HCT116 (cell line): ENCODE measurements around the gene XRCC2. TPM values are rescaled to one million over a fixed set of nuclear protein-coding genes. Genes with fewer than 3 reads are reported as not detected.
A peak's percentile ranks its signal among the peaks of the same experiment; 100 is the strongest.

Experiments
- ATAC-seq: fragments of 200-7000 bp; cut with Tn5 transposase; 2 replicates; pipeline ENCODE4 v1.9.1; 2020; ENCODE audit warnings: mild to moderate bottlenecking, moderate library complexity
- BruUV-seq: library from RNA; stranded (reverse); fragments of 400-500 nt; replicated peaks from 2 replicates; lab custom pipeline; 2021; lab: Mats Ljungman, UMichigan
- CTCF ChIA-PET: fragments of 300-600 bp; sonication (Branson Sonifier 250); formaldehyde crosslinking; loops from one replicate; lab custom pipeline; 2021; ENCODE audit warnings: antibody characterized with exemption; lab: Charles Lee
- POLR2A ChIA-PET: fragments of 300-600, 350-600 bp; sonication (Branson Sonifier 250); formaldehyde crosslinking; loops from one replicate; lab custom pipeline; 2021; ENCODE audit warnings: antibody characterized with exemption; lab: Charles Lee
- RAD21 ChIA-PET, 2 experiments: fragments of 300-600 bp; sonication (Branson Sonifier 250); formaldehyde crosslinking; loops; one replicate each; lab custom pipeline; 2023; ENCODE audit warnings: low total read pairs in 2 of 2; ENCODE audit not compliant: uncharacterized antibody in 2 of 2, unreplicated experiment in 2 of 2, low non-redundant PET in 1 of 2; lab: Charles Lee
- DNase-seq: peaks from one replicate; pipeline ENCODE4 v3.0.0-alpha.2; 2010; ENCODE audit warnings: low read depth, low spot score
- H2AFZ ChIP-seq: fragments of 200-600 bp; shearing (Covaris generic), sonication (generic); 2 replicates; pipeline ENCODE4 v1.6.1; 2017; ENCODE audit warnings: low read depth, mixed run types, mixed read lengths, antibody characterized with exemption, low read length; ENCODE audit not compliant: poor library complexity, severe bottlenecking
- H3K27ac ChIP-seq: 2 replicates; pipeline ENCODE4 v1.5.1; 2012; ENCODE audit warnings: low read depth, low read length
- H3K27me3 ChIP-seq: fragments of 200-600 bp; sonication (generic); 2 replicates; pipeline ENCODE4 v1.6.1; 2016; ENCODE audit warnings: mixed run types, low read length, mixed read lengths; ENCODE audit not compliant: insufficient read depth
- H3K36me3 ChIP-seq, 2 experiments: fragments of 200-500 bp in 1 of 2; fragments of 200-600 bp in 1 of 2; sonication (Bioruptor generic) in 1 of 2; sonication (generic) in 1 of 2; 2 replicates each; pipeline versions ENCODE4 v1.5.1 to v1.6.1; 2014 to 2016; ENCODE audit warnings: low read length in 2 of 2, inconsistent platforms in 1 of 2, mixed read lengths in 1 of 2, mixed run types in 1 of 2; ENCODE audit not compliant: insufficient read depth in 2 of 2, control insufficient read depth in 1 of 2
- H3K4me1 ChIP-seq, 2 experiments: fragments of 200-600 bp in 1 of 2; sonication (generic) in 1 of 2; 2 replicates each; pipeline versions ENCODE4 v1.5.1 to v1.6.1; 2012 to 2017; ENCODE audit warnings: low read length in 2 of 2, inconsistent platforms in 1 of 2, mild to moderate bottlenecking in 1 of 2, mixed read lengths in 1 of 2, mixed run types in 1 of 2, moderate library complexity in 1 of 2; ENCODE audit not compliant: insufficient read depth in 2 of 2, control insufficient read depth in 1 of 2
- H3K4me2 ChIP-seq: fragments of 200-600 bp; sonication (generic); 2 replicates; pipeline ENCODE4 v1.6.1; 2017; ENCODE audit warnings: mixed run types, low read length, mixed read lengths
- H3K4me3 ChIP-seq, 2 experiments: fragments of 200-600 bp in 1 of 2; sonication (generic) in 1 of 2; replicated peaks in 1 of 2; 2 replicates each; pipeline ENCODE4 v1.5.1; 2011 to 2016; ENCODE audit warnings: low read length in 2 of 2, control low read depth in 1 of 2, low read depth in 1 of 2, mild to moderate bottlenecking in 1 of 2, mixed read lengths in 1 of 2, mixed run types in 1 of 2
- H3K79me2 ChIP-seq: fragments of 200-600 bp; sonication (generic); 2 replicates; pipeline ENCODE4 v1.6.1; 2017; ENCODE audit warnings: mild to moderate bottlenecking, mixed run types, low read length, moderate library complexity, mixed read lengths; ENCODE audit not compliant: insufficient read depth
- H3K9ac ChIP-seq: fragments of 200-600 bp; sonication (generic); 2 replicates; pipeline ENCODE4 v1.6.1; 2016; ENCODE audit warnings: low read length, mixed read lengths
- H3K9me2 ChIP-seq: fragments of 200-600 bp; sonication (generic), shearing (Covaris generic); 2 replicates; pipeline ENCODE4 v1.6.1; 2017; ENCODE audit warnings: mixed run types, mild to moderate bottlenecking, moderate library complexity; ENCODE audit not compliant: insufficient read depth
- H3K9me3 ChIP-seq, 2 experiments: fragments of 200-500 bp in 1 of 2; fragments of 200-600 bp in 1 of 2; sonication (Bioruptor generic) in 1 of 2; sonication (generic) in 1 of 2; 2 replicates each; pipeline ENCODE4 v1.6.1; 2014 to 2017; ENCODE audit warnings: low read length in 2 of 2, mixed read lengths in 2 of 2, inconsistent platforms in 1 of 2, low read depth in 1 of 2, mild to moderate bottlenecking in 1 of 2, mixed run types in 1 of 2, moderate library complexity in 1 of 2; ENCODE audit not compliant: control insufficient read depth in 1 of 2, insufficient read depth in 1 of 2
- H4K20me1 ChIP-seq: fragments of 200-600 bp; sonication (generic), shearing (Covaris generic); 2 replicates; pipeline ENCODE4 v1.6.1; 2017; ENCODE audit warnings: mixed run types, mild to moderate bottlenecking, moderate library complexity; ENCODE audit not compliant: insufficient read depth
- ATF3 ChIP-seq: IDR thresholded peaks from 2 replicates; pipeline ENCODE4 v1.6.1; 2012
- CBX3 ChIP-seq: IDR thresholded peaks from 2 replicates; pipeline ENCODE4 v1.6.1; 2012; ENCODE audit warnings: low read depth
- CEBPB ChIP-seq: IDR thresholded peaks from 2 replicates; pipeline ENCODE4 v1.6.1; 2012; ENCODE audit warnings: low read depth
- CTCF ChIP-seq, 3 experiments: fragments of 200-600 bp in 1 of 3; sonication (generic) in 1 of 3; IDR thresholded peaks in 2 of 3; conservative IDR thresholded peaks in 1 of 3; 2 replicates each; pipeline ENCODE4 v1.5.1; 2012 to 2017; ENCODE audit warnings: low read depth in 2 of 3, low read length in 2 of 3, antibody characterized with exemption in 1 of 3, borderline replicate concordance in 1 of 3, control low read depth in 1 of 3, mild to moderate bottlenecking in 1 of 3, mixed read lengths in 1 of 3, mixed run types in 1 of 3, moderate library complexity in 1 of 3; ENCODE audit not compliant: insufficient read depth in 1 of 3
- EGR1 ChIP-seq: IDR thresholded peaks from 2 replicates; pipeline ENCODE4 v1.6.1; 2012; ENCODE audit warnings: low read depth
- EZH2 ChIP-seq: fragments of 200-600 bp; sonication (generic); IDR thresholded peaks from 2 replicates; pipeline ENCODE4 v1.6.1; 2017; ENCODE audit warnings: antibody characterized with exemption, mixed run types
- FOSL1 ChIP-seq: IDR thresholded peaks from 2 replicates; pipeline ENCODE4 v1.6.1; 2012; ENCODE audit warnings: low read depth
- JUND ChIP-seq: IDR thresholded peaks from 2 replicates; pipeline ENCODE4 v1.6.1; 2012
- SP1 ChIP-seq: IDR thresholded peaks from 2 replicates; pipeline ENCODE4 v1.6.1; 2012; ENCODE audit warnings: low read depth
- SRF ChIP-seq: IDR thresholded peaks from 2 replicates; pipeline ENCODE4 v1.6.1; 2012; ENCODE audit warnings: low read depth
- YY1 ChIP-seq: IDR thresholded peaks from 2 replicates; pipeline ENCODE4 v1.6.1; 2011; ENCODE audit warnings: low read length, low read depth, moderate library complexity, mild to moderate bottlenecking; ENCODE audit not compliant: insufficient replicate concordance; ENCODE audit errors: extremely low read depth
- ZNF274 ChIP-seq: fragments of 200-500 bp; sonication (Bioruptor generic); IDR thresholded peaks from 2 replicates; pipeline ENCODE4 v1.6.1; 2014; ENCODE audit warnings: mild to moderate bottlenecking, low read depth, low read length, inconsistent platforms
- intact Hi-C: fragments of 100-400 bp; cut with micrococcal nuclease; formaldehyde crosslinking; loops from 2 replicates; pipeline ENCODE4 v1.10.0; 2022
- total RNA-seq: library from RNA; stranded (reverse); gene quantifications from one replicate; pipeline ENCODE4 v1.2.1, GENCODE V29; 2021; ENCODE audit not compliant: unreplicated experiment
- TF ChIP-seq, protein P1 (sequence below): IDR thresholded peaks from 2 replicates; pipeline ENCODE4 v1.6.1; 2012
- TF ChIP-seq, protein P2 (sequence below): IDR thresholded peaks from 2 replicates; pipeline ENCODE4 v1.6.1; 2011; ENCODE audit warnings: mild to moderate bottlenecking, low read length, moderate library complexity; ENCODE audit not compliant: insufficient replicate concordance; ENCODE audit errors: extremely low read depth

The XRCC2 gene
- total RNA-seq, 1 experiment from 2014 or later = 14.8 TPM

GRCh38 chr7:152661479-152661878, 14.5 kb downstream of the XRCC2 start:
- Histone ChIP-seq H3K36me3 (peaks cover 10 to 26% of the 10 kb centered on the region in 2 experiments; a peak in 2 of 4 replicates), H3K9ac (no peak overlapping the region), H4K20me1 (peaks cover 13% of the 10 kb centered on the region; the same call in 1 of the 2 replicates), H3K27me3 (no peaks in the 10 kb centered on the region), H3K79me2 (peaks cover 95% of the 10 kb centered on the region), H3K9me3 (no peaks in the 10 kb centered on the region), H3K4me2 (no peak overlapping the region), H3K4me1 (no peaks in the 10 kb centered on the region), H3K9me2 (no peaks in the 10 kb centered on the region), H3K27ac (no peak overlapping the region), H2AFZ (no peak overlapping the region), H3K4me3 (no peak overlapping the region)
- BruUV-seq = no TSS peak
- DNase-seq (no peak), ATAC-seq (peak; percentile 39; the same call in 1 of the 2 replicates)
- POLR2A ChIA-PET = no interaction called here
- CTCF ChIA-PET = no interaction called here
- RAD21 ChIA-PET = no interaction called here
- intact Hi-C loops = no loop called here
- TF ChIP-seq JUND = no peak
- TF ChIP-seq EZH2 = no peak
- no peak for TF ChIP-seq YY1
- no peak for TF ChIP-seq CBX3
- no peak for TF ChIP-seq FOSL1
- TF ChIP-seq CEBPB = no peak
- TF ChIP-seq, protein P1, sequence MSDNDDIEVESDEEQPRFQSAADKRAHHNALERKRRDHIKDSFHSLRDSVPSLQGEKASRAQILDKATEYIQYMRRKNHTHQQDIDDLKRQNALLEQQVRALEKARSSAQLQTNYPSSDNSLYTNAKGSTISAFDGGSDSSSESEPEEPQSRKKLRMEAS = no peak
- TF ChIP-seq ZNF274 = no peak
- TF ChIP-seq EGR1 = no peak
- no peak for TF ChIP-seq CTCF (IDR thresholded peaks at IDR 0.05 in 2 of 3, conservative IDR thresholded peaks at IDR 0.05 in 1 of 3; ENCODE audit: borderline replicate concordance in 1 of 3, insufficient read depth in 1 of 3, low read depth in 2 of 3, low read length in 2 of 3)
- no peak for TF ChIP-seq SRF
- TF ChIP-seq SP1 = no peak
- TF ChIP-seq, protein P2, sequence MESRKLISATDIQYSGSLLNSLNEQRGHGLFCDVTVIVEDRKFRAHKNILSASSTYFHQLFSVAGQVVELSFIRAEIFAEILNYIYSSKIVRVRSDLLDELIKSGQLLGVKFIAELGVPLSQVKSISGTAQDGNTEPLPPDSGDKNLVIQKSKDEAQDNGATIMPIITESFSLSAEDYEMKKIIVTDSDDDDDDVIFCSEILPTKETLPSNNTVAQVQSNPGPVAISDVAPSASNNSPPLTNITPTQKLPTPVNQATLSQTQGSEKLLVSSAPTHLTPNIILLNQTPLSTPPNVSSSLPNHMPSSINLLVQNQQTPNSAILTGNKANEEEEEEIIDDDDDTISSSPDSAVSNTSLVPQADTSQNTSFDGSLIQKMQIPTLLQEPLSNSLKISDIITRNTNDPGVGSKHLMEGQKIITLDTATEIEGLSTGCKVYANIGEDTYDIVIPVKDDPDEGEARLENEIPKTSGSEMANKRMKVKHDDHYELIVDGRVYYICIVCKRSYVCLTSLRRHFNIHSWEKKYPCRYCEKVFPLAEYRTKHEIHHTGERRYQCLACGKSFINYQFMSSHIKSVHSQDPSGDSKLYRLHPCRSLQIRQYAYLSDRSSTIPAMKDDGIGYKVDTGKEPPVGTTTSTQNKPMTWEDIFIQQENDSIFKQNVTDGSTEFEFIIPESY = no peak
- TF ChIP-seq ATF3 = no peak
